HepG2 (cell line): ENCODE results near the gene CDR2L. TPM values are rescaled to one million over a fixed set of nuclear protein-coding genes. Genes with fewer than 3 reads are reported as not detected.

Experiments
- ATF4 ChIP-seq, 2 experiments: fragments of 450-650 bp in 1 of 2; sonication (generic) in 1 of 2; formaldehyde crosslinking; IDR thresholded peaks; 2 replicates each; pipeline versions ENCODE4 v1.5.0 to v1.8.0; 2020 to 2022; ENCODE audit warnings: mild to moderate bottlenecking in 1 of 2, missing genetic modification reagents in 1 of 2
- BORCS8-MEF2B ChIP-seq: sonication (generic); formaldehyde crosslinking; IDR thresholded peaks from 2 replicates; pipeline ENCODE4 v1.8.0; 2022; ENCODE audit warnings: mild to moderate bottlenecking, missing genetic modification reagents
- GRHL1 ChIP-seq: sonication (generic); formaldehyde crosslinking; conservative IDR thresholded peaks from 2 replicates; pipeline ENCODE4 v1.8.0; 2022; ENCODE audit warnings: missing genetic modification reagents
- HNF1B ChIP-seq: sonication (generic); formaldehyde crosslinking; IDR thresholded peaks from 2 replicates; pipeline ENCODE4 v1.5.1; 2020; ENCODE audit warnings: mild to moderate bottlenecking, moderate library complexity, missing genetic modification reagents
- MBNL3 ChIP-seq: fragments of 250-450 bp; sonication (Bioruptor Pico); conservative IDR thresholded peaks from 2 replicates; pipeline ENCODE4 v1.8.0; 2022; ENCODE audit warnings: mild to moderate bottlenecking, inconsistent platforms
- MLLT10 ChIP-seq: sonication (generic); formaldehyde crosslinking; IDR thresholded peaks from 2 replicates; pipeline ENCODE4 v1.4.0; 2020; ENCODE audit warnings: missing genetic modification reagents
- MXD3 ChIP-seq: IDR thresholded peaks from 2 replicates; pipeline ENCODE4 v1.6.1; 2016; ENCODE audit warnings: mild to moderate bottlenecking, missing biosample characterization, missing genetic modification reagents
- TSC22D2 ChIP-seq: sonication (generic); formaldehyde crosslinking; IDR thresholded peaks from 2 replicates; pipeline ENCODE4 v1.5.1; 2020; ENCODE audit warnings: missing genetic modification reagents, mild to moderate bottlenecking, borderline replicate concordance
- UBTF ChIP-seq: sonication (generic); formaldehyde crosslinking; IDR thresholded peaks from 2 replicates; pipeline ENCODE4 v1.4.0; 2020; ENCODE audit warnings: mild to moderate bottlenecking, missing genetic modification reagents
- ZMAT3 ChIP-seq: sonication (generic); formaldehyde crosslinking; conservative IDR thresholded peaks from 2 replicates; pipeline ENCODE4 v1.7.0; 2021; ENCODE audit warnings: missing genetic modification reagents
- ZNF225 ChIP-seq: sonication (generic); formaldehyde crosslinking; IDR thresholded peaks from 2 replicates; pipeline ENCODE4 v1.4.0; 2020; ENCODE audit warnings: mild to moderate bottlenecking, missing genetic modification reagents
- ZNF335 ChIP-seq: sonication (generic); formaldehyde crosslinking; IDR thresholded peaks from 2 replicates; pipeline ENCODE4 v1.4.0; 2020; ENCODE audit warnings: missing genetic modification reagents
- ZNF510 ChIP-seq: sonication (generic); formaldehyde crosslinking; IDR thresholded peaks from 2 replicates; pipeline ENCODE4 v1.4.0; 2020; ENCODE audit warnings: low read depth, mild to moderate bottlenecking, missing genetic modification reagents
- ZNF512B ChIP-seq: sonication (generic); formaldehyde crosslinking; IDR thresholded peaks from 2 replicates; pipeline ENCODE4 v1.5.1; 2020; ENCODE audit warnings: missing genetic modification reagents, mild to moderate bottlenecking, borderline replicate concordance
- ZNF569 ChIP-seq: sonication (generic); formaldehyde crosslinking; IDR thresholded peaks from 2 replicates; pipeline ENCODE4 v1.5.0; 2020; ENCODE audit warnings: mild to moderate bottlenecking, missing genetic modification reagents, moderate library complexity, borderline replicate concordance
- ZNF709 ChIP-seq: sonication (generic); formaldehyde crosslinking; IDR thresholded peaks from 2 replicates; pipeline ENCODE4 v1.5.0; 2020; ENCODE audit warnings: mild to moderate bottlenecking, missing genetic modification reagents
- ZNF792 ChIP-seq: IDR thresholded peaks from 2 replicates; pipeline ENCODE4 v1.6.1; 2016
- ZSCAN25 ChIP-seq: sonication (generic); formaldehyde crosslinking; IDR thresholded peaks from 2 replicates; pipeline ENCODE4 v1.8.0; 2022; ENCODE audit warnings: mild to moderate bottlenecking, missing genetic modification reagents
- polyA plus RNA-seq, 8 experiments: library from polyadenylated mRNA; depleted of rRNA in 3 of 8; stranded (reverse) in 7 of 8; unstranded in 1 of 8; fragments of >200 nt; fragmentation: Illumina TruSeq in 4 of 8; extraction: Trizol in 4 of 8; gene quantifications; 2 replicates each; pipeline versions ENCODE4 v1.2.1 to v1.2.3, GENCODE V29; 2011 to 2016; ENCODE audit warnings: low read depth in 4 of 8, missing spikeins in 1 of 8, mixed read lengths in 1 of 8; ENCODE audit not compliant: insufficient read depth in 1 of 8
- total RNA-seq, 5 experiments: library from RNA; depleted of rRNA; stranded (reverse); fragments of >200 nt; fragmentation: Illumina TruSeq; extraction: Trizol; gene quantifications; 2 replicates each; pipeline ENCODE4 v1.2.3, GENCODE V29; 2016; ENCODE audit warnings: low read depth in 1 of 5

CDR2L gene
- total and polyA plus RNA-seq, 2 of the 13 experiments (the other 11 are each of a cell fraction or from before 2014, with no cell fraction given) = 1.9 to 2.1 TPM

- TF ChIP-seq UBTF (CRISPR knock-in tag) (peak; percentile 55), ZMAT3 (CRISPR knock-in tag) (0 out of 2 replicates have a peak, but pooled peaks have one; percentile 59), BORCS8-MEF2B (CRISPR knock-in tag) (peak; percentile 97), MBNL3 (no peak), ZNF225 (CRISPR knock-in tag) (0 out of 2 replicates have a peak, but pooled peaks have one; percentile 35), ZNF335 (CRISPR knock-in tag) (0 out of 2 replicates have a peak, but pooled peaks have one; percentile 58), ZNF792 (CRISPR knock-in tag) (peak; percentile 80; the same call in 1 of the 2 replicates), ZNF510 (CRISPR knock-in tag) (peak; percentile 31; the same call in 1 of the 2 replicates), ZSCAN25 (CRISPR knock-in tag) (peak; percentile 20; the same call in 1 of the 2 replicates), MLLT10 (CRISPR knock-in tag) (no peak), ZNF512B (CRISPR knock-in tag) (peak; percentile 59; the same call in 1 of the 2 replicates), HNF1B (CRISPR knock-in tag) (peak; percentile 63), TSC22D2 (CRISPR knock-in tag) (0 out of 2 replicates have a peak, but pooled peaks have one; percentile 83), MXD3 (peak; percentile 92), GRHL1 (CRISPR knock-in tag) (no peak), ATF4 (CRISPR knock-in tag; IDR thresholded peaks at IDR 0.05) (peak in 1 of 2 experiments; percentile 57; a peak in 1 of 4 replicates), ZNF569 (CRISPR knock-in tag) (no peak), ZNF709 (CRISPR knock-in tag) (no peak)
These were observed 26.7 kb upstream of the CDR2L start (continued) for GRCh38 chr17:74960570-74961342.
